Fibroblast of pulmonary artery (primary cell): Measurements from ENCODE around the gene RAP1B.
A peak's percentile ranks its signal among the peaks of the same experiment; 100 is the strongest.

Experiments
- DNase-seq: peaks from one replicate; pipeline ENCODE4 v3.0.0-alpha.2; 2010; ENCODE audit warnings: low read depth
- H3K4me3 ChIP-seq: replicated peaks from 2 replicates; pipeline ENCODE4 v1.5.1; 2011; ENCODE audit warnings: low read depth, mild to moderate bottlenecking, control low read depth, low read length, moderate library complexity
- CTCF ChIP-seq: IDR thresholded peaks from 2 replicates; pipeline ENCODE4 v1.5.1; 2011; ENCODE audit warnings: mild to moderate bottlenecking, control low read depth, low read length, inconsistent platforms; ENCODE audit errors: missing control alignments

RAP1B gene

GRCh38 chr12:68614105-68614679, 3.5 kb downstream of the RAP1B start:
- no peak overlapping the region for H3K4me3 ChIP-seq
- TF ChIP-seq CTCF: no peak
- DNase-seq: no peak

- no peak for TF ChIP-seq CTCF
- H3K4me3 ChIP-seq: no peak overlapping the region
- no peak for DNase-seq
These were observed 4.1 kb downstream of the RAP1B start for GRCh38 chr12:68614769-68615168.

GRCh38 chr12:68617160-68617926, 6.6 kb downstream of the RAP1B start:
- no peak for TF ChIP-seq CTCF
- H3K4me3 ChIP-seq: no peak overlapping the region
- peak; percentile 68 for DNase-seq

- DNase-seq: no peak
- TF ChIP-seq CTCF: no peak
- H3K4me3 ChIP-seq: no peak overlapping the region
These were observed 8.8 kb downstream of the RAP1B start for GRCh38 chr12:68619541-68619940.

- no peak for DNase-seq
- no peak for TF ChIP-seq CTCF
- no peak overlapping the region for H3K4me3 ChIP-seq
These were observed 10.1 kb downstream of the RAP1B start for GRCh38 chr12:68620519-68621471.

- no peak for TF ChIP-seq CTCF
- no peak overlapping the region for H3K4me3 ChIP-seq
- DNase-seq: no peak
These were observed 10.9 kb downstream of the RAP1B start for GRCh38 chr12:68621472-68622081.
